Astrocyte of the spinal cord (primary cell): Measurements from ENCODE around the gene TRPM2.

Source experiments
- DNase-seq: peaks from one replicate; pipeline ENCODE4 v3.0.0; 2011; ENCODE audit warnings: low read depth, low spot score
- H3K4me3 ChIP-seq: 2 replicates; pipeline ENCODE4 v1.5.1; 2011; ENCODE audit warnings: low read depth, mild to moderate bottlenecking, low read length, moderate library complexity
- CTCF ChIP-seq: IDR thresholded peaks from 2 replicates; pipeline ENCODE4 v1.5.1; 2012; ENCODE audit warnings: low read depth, mild to moderate bottlenecking, low read length, inconsistent platforms
- in situ Hi-C: cut with HindIII; loops from 2 replicates; pipeline ENCODE4 v1.10.0; 2017; ENCODE audit warnings: low sequenced_read_pairs

TRPM2 gene

GRCh38 chr21:44370027-44370735, 16.8 kb downstream of the TRPM2 start:
- DNase-seq: no peak
- TF ChIP-seq CTCF: no peak
- in situ Hi-C loops: no loop called here
- no peak overlapping the region for H3K4me3 ChIP-seq

- no peak for DNase-seq
- in situ Hi-C loops: no loop called here
- H3K4me3 ChIP-seq: no peak overlapping the region
- TF ChIP-seq CTCF: no peak
Measured at GRCh38 chr21:44370786-44371410, 17.5 kb downstream of the TRPM2 start.

GRCh38 chr21:44371596-44371995, 18.2 kb downstream of the TRPM2 start:
- no peak for TF ChIP-seq CTCF
- in situ Hi-C loops: no loop called here
- DNase-seq: no peak

GRCh38 chr21:44372616-44373015, 19.2 kb downstream of the TRPM2 start:
- in situ Hi-C loops: no loop called here
- DNase-seq: no peak
- no peak overlapping the region for H3K4me3 ChIP-seq
- no peak for TF ChIP-seq CTCF

More at GRCh38 chr21:44371596-44371995, 18.2 kb downstream of the TRPM2 start:
- H3K4me3 ChIP-seq: no peak overlapping the region

- TF ChIP-seq CTCF: no peak
- no peak for DNase-seq
- in situ Hi-C loops: no loop called here
- no peak overlapping the region for H3K4me3 ChIP-seq
Measured at GRCh38 chr21:44374601-44375280, 21.3 kb downstream of the TRPM2 start.

- H3K4me3 ChIP-seq: no peak overlapping the region
- DNase-seq: no peak
- in situ Hi-C loops: no loop called here
- TF ChIP-seq CTCF: no peak
Measured at GRCh38 chr21:44375281-44375651, 21.8 kb downstream of the TRPM2 start.
